Right cardiac atrium (tissue), 5 donors: ENCODE results near the gene ZCCHC24. TPM values are rescaled to one million over a fixed set of nuclear protein-coding genes. Genes with fewer than 3 reads are reported as not detected.

Experiments
- ATAC-seq, 2 donors: fragments of 200-7000 bp; cut with Tn5 transposase; one replicate each; pipeline versions ENCODE4 v1.8.0 to v1.9.1; 2020; ENCODE audit warnings: moderate library complexity in 2 of 2, mild to moderate bottlenecking in 1 of 2
- DNase-seq, 3 donors: peaks; one replicate each; pipeline ENCODE4 v3.0.0-alpha.2; 2020
- H3K27ac ChIP-seq: one replicate; pipeline ENCODE4 v1.5.1; 2013; ENCODE audit warnings: mild to moderate bottlenecking, low read length, control low read depth, moderate library complexity
- H3K27me3 ChIP-seq: one replicate; pipeline ENCODE4 v1.6.1; 2013; ENCODE audit not compliant: control insufficient read depth, insufficient read depth
- H3K4me1 ChIP-seq: one replicate; pipeline ENCODE4 v1.6.1; 2013; ENCODE audit warnings: low read length; ENCODE audit not compliant: control insufficient read depth, insufficient read depth
- H3K4me3 ChIP-seq: one replicate; pipeline ENCODE4 v1.5.1; 2013; ENCODE audit warnings: low read length, control low read depth
- H3K9me3 ChIP-seq: one replicate; pipeline ENCODE4 v1.6.1; 2013; ENCODE audit warnings: low read length; ENCODE audit not compliant: control insufficient read depth
- WGBS: extraction: QIAGEN DNeasy Blood & Tissue Kit; methylation state at CpG from one replicate; pipeline ENCODE4 v1.1.7; 2013; 5-methylcytosine and 5-hydroxymethylcytosine counted together
- intact Hi-C, 4 donors: fragments of 100-400 bp; cut with DNase I; formaldehyde crosslinking; loops; one replicate each; pipeline versions ENCODE4 v1.11.0 to v1.14.0; 2022 to 2023
- polyA plus RNA-seq: library from polyadenylated mRNA; stranded (reverse); fragments of 200-250 nt; gene quantifications from one replicate; pipeline ENCODE4 v1.2.3, GENCODE V29; 2013
- total RNA-seq, 4 donors: library from RNA; stranded (reverse); fragmentation: NEBNext Ultra II Directional; extraction: Animal tissue kit (Norgen Biotek cat#: 25700); gene quantifications; one replicate each; pipeline ENCODE4 v1.2.1, GENCODE V29; 2021
- donor health status: healthy with polysubstance abuse.
- donor health status: DM: no; HTN: yes; CAD: no.
- donor health status: DM: no; HTN: no; CAD: no.
- donor health status: DM: no; HTN: yes; CAD: no; lungs with severe emphysema.
- donor health status: DM: yes; HTN: yes; CAD: no.

Gene ZCCHC24
- total and polyA plus RNA-seq, 5 donors, result 31.3 to 75.3 (median 62.0) TPM

- H3K4me1 ChIP-seq, result peaks cover 30% of the 10 kb centered on the region
- no peaks in the 10 kb centered on the region for H3K27me3 ChIP-seq
- peak; percentile 65 to 73 for ATAC-seq
- no peaks in the 10 kb centered on the region for H3K9me3 ChIP-seq
- H3K4me3 ChIP-seq, result no peak overlapping the region
- 48% methylated on average over 14 of the region's 14 CpGs for WGBS
- peak in 2 of 3 donors; percentile 74 to 83 for DNase-seq
- H3K27ac ChIP-seq, result peak overlapping the region; percentile 71
- intact Hi-C loops, result no loop called here
Measured at GRCh38 chr10:79380125-79380945, 65.1 kb downstream of the ZCCHC24 start.

DNA sequence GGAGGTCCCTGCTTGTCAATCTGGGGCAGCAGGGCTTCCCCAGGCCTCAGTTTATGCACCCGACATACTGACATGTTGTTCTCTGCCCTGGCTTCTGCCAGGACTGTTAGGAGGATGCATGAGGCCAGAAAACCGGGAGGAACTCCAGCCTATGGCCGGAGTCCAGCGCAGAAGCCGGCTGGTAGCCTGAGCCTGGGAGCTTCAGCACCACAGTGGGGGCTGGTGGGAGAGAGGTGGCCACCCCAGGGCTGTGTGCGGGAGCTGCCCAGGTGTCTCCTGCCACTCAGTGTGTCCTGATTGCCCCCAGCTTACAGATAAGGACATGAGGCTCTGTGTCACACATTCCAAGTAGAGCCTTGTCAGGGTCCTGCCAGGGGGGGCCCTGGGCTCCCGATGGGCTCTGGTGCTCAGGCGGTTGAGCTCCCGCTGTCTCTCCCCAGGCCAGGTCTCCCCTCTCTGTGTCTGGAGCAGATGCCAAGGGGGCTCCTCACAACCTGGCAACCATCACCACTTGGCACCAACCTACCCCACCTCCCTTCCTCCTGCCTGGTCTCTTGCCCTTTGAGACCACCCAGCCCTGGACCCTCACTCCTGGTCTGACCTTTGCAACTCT is 65.8 kb downstream of the ZCCHC24 start:
- peaks cover 32% of the 10 kb centered on the region for H3K4me1 ChIP-seq
- H3K27me3 ChIP-seq, result no peaks in the 10 kb centered on the region
- H3K27ac ChIP-seq, result peak overlapping the region; percentile 55
- intact Hi-C loops, result loop anchor here (5.0 kb wide), 3 partner anchors 88 to 108 kb away; no protein-coding TSS in a partner anchor
- 16% methylated on average over 9 of the region's 9 CpGs for WGBS
- ATAC-seq (peak; percentile 39), DNase-seq (peak; percentile 71 to 88 (median 87))
- no peak overlapping the region for H3K4me3 ChIP-seq
- H3K9me3 ChIP-seq, result no peaks in the 10 kb centered on the region

- intact Hi-C loops, result loop anchor here (5.0 kb wide), 3 partner anchors 88 to 108 kb away; no protein-coding TSS in a partner anchor
- no peak overlapping the region for H3K4me3 ChIP-seq
- no peak for DNase-seq
- H3K4me1 ChIP-seq, result peaks cover 32% of the 10 kb centered on the region
- H3K9me3 ChIP-seq, result no peaks in the 10 kb centered on the region
- WGBS, result 73% methylated on average over 22 of the region's 22 CpGs
- H3K27ac ChIP-seq, result peak overlapping the region; percentile 55
- peak in 1 of 2 donors; percentile 0 for ATAC-seq
- no peaks in the 10 kb centered on the region for H3K27me3 ChIP-seq
Measured at GRCh38 chr10:79378647-79379511, 66.5 kb downstream of the ZCCHC24 start.

GRCh38 chr10:79378383-79378646 is 67.1 kb downstream of the ZCCHC24 start:
- intact Hi-C loops, result loop anchor here (5.0 kb wide), 3 partner anchors 89 to 109 kb away; no protein-coding TSS in a partner anchor
- no peak for DNase-seq
- WGBS, result 93% methylated on average over 7 of the region's 7 CpGs

GRCh38 chr10:79377557-79378382 is 67.7 kb downstream of the ZCCHC24 start:
- intact Hi-C loops, result loop anchor here (5.0 kb wide), 3 partner anchors 90 to 110 kb away; no protein-coding TSS in a partner anchor
- WGBS, result 94% methylated on average over 36 of the region's 36 CpGs
- Histone ChIP-seq H3K27me3 (no peaks in the 10 kb centered on the region), H3K9me3 (no peaks in the 10 kb centered on the region), H3K27ac (no peak overlapping the region), H3K4me1 (peaks cover 32% of the 10 kb centered on the region), H3K4me3 (no peak overlapping the region)
- no peak for DNase-seq
- no peak for ATAC-seq

More at GRCh38 chr10:79378383-79378646, 67.1 kb downstream of the ZCCHC24 start:
- H3K27me3 ChIP-seq, result no peaks in the 10 kb centered on the region
- no peak overlapping the region for H3K27ac ChIP-seq
- ATAC-seq, result no peak
- no peaks in the 10 kb centered on the region for H3K9me3 ChIP-seq
- no peak overlapping the region for H3K4me3 ChIP-seq
- peaks cover 32% of the 10 kb centered on the region for H3K4me1 ChIP-seq

DNA sequence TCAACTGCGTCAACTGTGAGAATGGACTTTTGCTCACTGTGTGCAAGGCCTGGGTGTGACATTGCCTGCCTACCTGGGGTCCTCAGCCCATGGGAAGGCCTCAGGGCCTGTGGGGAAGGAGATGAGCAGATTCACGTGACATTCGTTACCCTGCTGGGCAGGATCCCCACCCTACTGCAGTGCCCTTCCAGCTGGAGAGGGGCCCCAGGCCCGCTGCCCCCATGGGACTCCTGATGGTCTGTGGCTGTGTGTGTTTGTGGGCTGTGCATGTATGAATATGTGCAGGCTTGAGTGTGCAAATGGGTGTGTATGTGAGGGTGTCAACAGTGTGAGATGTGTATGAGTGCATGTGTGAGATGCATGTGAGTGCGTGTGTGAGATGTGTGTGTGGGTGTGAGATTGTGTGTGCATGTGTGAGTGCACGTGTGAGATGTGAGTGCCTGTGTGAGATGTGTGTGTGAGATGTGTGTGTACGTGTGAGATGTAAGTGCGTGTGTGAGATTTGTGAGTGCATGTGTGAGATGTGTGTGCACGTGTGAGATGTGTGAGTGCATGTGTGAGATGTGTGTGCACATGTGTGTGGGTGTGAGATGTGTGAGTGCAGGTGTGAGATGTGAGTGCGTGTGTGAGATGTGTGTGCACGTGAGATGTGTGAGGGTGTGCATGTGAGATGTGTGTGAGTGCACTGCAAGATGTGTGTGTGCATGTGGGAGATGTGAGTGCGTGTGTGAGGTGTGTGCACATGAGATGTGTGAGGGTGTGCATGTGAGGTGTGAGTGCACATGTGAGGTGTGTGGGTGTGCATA is 68.5 kb downstream of the ZCCHC24 start:
- Histone ChIP-seq H3K4me3 (no peak overlapping the region), H3K9me3 (no peaks in the 10 kb centered on the region), H3K27ac (no peak overlapping the region), H3K4me1 (peaks cover 27% of the 10 kb centered on the region), H3K27me3 (no peaks in the 10 kb centered on the region)
- 95% methylated on average over 12 of the region's 12 CpGs for WGBS
- DNase-seq, result no peak
- no peak for ATAC-seq
- intact Hi-C loops, result loop anchor here (5.0 kb wide), 3 partner anchors 90 to 110 kb away; no protein-coding TSS in a partner anchor

DNA sequence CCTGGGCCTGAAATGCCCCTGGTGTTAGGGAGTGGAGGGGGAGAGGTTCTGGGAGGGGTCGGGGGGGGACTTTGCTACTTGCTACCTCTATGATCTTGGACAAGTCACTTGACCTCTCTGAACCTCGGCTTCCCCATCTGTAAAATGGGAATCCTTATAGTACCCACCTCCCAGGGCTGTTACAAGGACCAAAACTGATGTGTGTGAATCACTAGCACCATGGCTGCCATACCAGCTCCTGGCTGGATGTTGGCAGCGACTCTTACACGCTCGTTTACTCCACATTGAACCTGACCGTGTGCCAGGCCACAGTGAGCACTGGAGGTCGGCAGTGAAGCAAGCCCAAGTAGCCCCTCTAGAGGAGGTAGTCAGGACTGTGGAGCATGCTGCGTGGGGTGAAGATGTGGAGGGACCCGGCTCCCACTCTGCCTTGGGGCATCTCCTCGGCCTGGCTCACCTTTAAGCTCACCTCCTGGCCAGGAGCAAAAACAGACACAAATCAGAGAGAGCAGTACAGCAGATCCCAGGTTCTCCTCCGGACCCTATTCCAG is 69.3 kb downstream of the ZCCHC24 start:
- intact Hi-C loops, result loop anchor here (5.0 kb wide), 3 partner anchors 91 to 111 kb away; no protein-coding TSS in a partner anchor
- ATAC-seq (no peak), DNase-seq (no peak)
- H3K27me3 ChIP-seq, result no peaks in the 10 kb centered on the region
- WGBS, result 89% methylated on average over 11 of the region's 11 CpGs
- H3K4me1 ChIP-seq, result peaks cover 20% of the 10 kb centered on the region
- no peak overlapping the region for H3K4me3 ChIP-seq
- no peaks in the 10 kb centered on the region for H3K9me3 ChIP-seq
- H3K27ac ChIP-seq, result no peak overlapping the region

DNA sequence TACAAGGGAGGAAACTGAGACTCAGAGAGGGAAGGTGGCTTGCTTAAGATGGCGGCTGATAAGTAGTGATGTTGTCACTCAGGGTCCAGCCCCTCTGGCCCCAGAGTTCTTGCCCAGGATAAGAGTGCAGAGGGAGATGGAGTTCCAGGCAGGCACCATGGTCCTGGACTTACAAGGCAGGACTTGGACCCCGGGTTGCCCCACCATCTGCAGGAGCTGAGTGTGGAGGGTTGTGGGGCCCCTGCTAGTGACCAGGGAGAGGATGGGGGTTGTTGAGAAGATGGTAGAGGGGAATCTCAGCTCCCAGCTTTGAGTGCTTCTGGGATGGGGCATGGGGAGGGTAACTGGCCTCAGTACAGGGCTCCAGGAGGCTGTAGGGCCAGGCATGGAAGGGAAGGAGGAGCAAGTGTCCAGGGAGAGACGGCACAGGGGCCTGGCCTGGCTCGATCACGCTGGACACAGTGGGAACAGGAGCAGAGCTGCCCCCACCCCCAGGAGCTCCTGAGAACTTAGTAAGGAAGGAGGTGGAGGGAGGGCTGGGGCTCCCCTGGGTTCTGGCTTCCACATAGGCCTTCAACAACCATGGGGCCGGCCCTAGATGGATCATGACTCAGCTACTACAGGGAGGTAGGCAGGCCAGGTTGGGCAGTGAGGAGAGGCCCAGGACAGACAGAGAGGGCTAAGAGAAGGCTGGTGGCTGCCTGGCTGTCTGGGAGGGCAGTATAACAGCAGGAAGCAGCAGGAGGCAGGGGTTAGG is 69.9 kb downstream of the ZCCHC24 start:
- H3K27ac ChIP-seq, result no peak overlapping the region
- no peaks in the 10 kb centered on the region for H3K27me3 ChIP-seq
- 72% methylated on average over 6 of the region's 6 CpGs for WGBS
- DNase-seq (no peak), ATAC-seq (no peak)
- no peaks in the 10 kb centered on the region for H3K9me3 ChIP-seq
- intact Hi-C loops, result loop anchor here (2.0 to 5.0 kb wide), 4 partner anchors 92 to 112 kb away; no protein-coding TSS in a partner anchor
- no peak overlapping the region for H3K4me3 ChIP-seq
- H3K4me1 ChIP-seq, result peaks cover 13% of the 10 kb centered on the region
